H9 (cell line): ENCODE results near the gene RPGRIP1L. TPM values are rescaled to one million over a fixed set of nuclear protein-coding genes. Genes with fewer than 3 reads are reported as not detected.

Experiments used
- DNase-seq: peaks from one replicate; pipeline ENCODE4 v3.0.0-alpha.2; 2017
- H2AFZ ChIP-seq: one replicate; pipeline ENCODE4 v1.6.1; 2013; ENCODE audit warnings: mild to moderate bottlenecking, low read length, control low read depth, moderate library complexity
- H2AK5ac ChIP-seq: 2 replicates; pipeline ENCODE4 v1.6.1; 2013; ENCODE audit warnings: low read length, control low read depth, mixed read lengths; ENCODE audit not compliant: insufficient read length
- H2BK120ac ChIP-seq: one replicate; pipeline ENCODE4 v1.6.1; 2013; ENCODE audit warnings: low read depth, mild to moderate bottlenecking, low read length, control low read depth, inconsistent platforms; ENCODE audit not compliant: poor library complexity, severe bottlenecking
- H2BK12ac ChIP-seq: 2 replicates; pipeline ENCODE4 v1.6.1; 2013; ENCODE audit warnings: low read length, control low read depth, mixed read lengths, low read depth; ENCODE audit not compliant: insufficient read length
- H2BK15ac ChIP-seq: 2 replicates; pipeline ENCODE4 v1.6.1; 2013; ENCODE audit warnings: low read depth, low read length, control low read depth
- H2BK20ac ChIP-seq: one replicate; pipeline ENCODE4 v1.6.1; 2013; ENCODE audit warnings: low read depth, mild to moderate bottlenecking, low read length, control low read depth, inconsistent platforms; ENCODE audit not compliant: poor library complexity, severe bottlenecking
- H2BK5ac ChIP-seq: 2 replicates; pipeline ENCODE4 v1.6.1; 2013; ENCODE audit warnings: low read length, control low read depth, mixed read lengths; ENCODE audit not compliant: insufficient read length
- H3K14ac ChIP-seq: 2 replicates; pipeline ENCODE4 v1.6.1; 2013; ENCODE audit warnings: low read length, control low read depth; ENCODE audit not compliant: insufficient read depth
- H3K18ac ChIP-seq: 2 replicates; pipeline ENCODE4 v1.6.1; 2013; ENCODE audit warnings: low read depth, mild to moderate bottlenecking, mixed read lengths, low read length, control low read depth; ENCODE audit not compliant: insufficient read length
- H3K23ac ChIP-seq: 2 replicates; pipeline ENCODE4 v1.6.1; 2013; ENCODE audit warnings: low read length, control low read depth, mixed read lengths, low read depth; ENCODE audit not compliant: insufficient read length
- H3K23me2 ChIP-seq: 2 replicates; pipeline ENCODE4 v1.6.1; 2013; ENCODE audit warnings: low read depth, mild to moderate bottlenecking, mixed read lengths, low read length, control low read depth; ENCODE audit not compliant: insufficient read length, poor library complexity, severe bottlenecking
- H3K27ac ChIP-seq: 2 replicates; pipeline ENCODE4 v1.5.1; 2013; ENCODE audit warnings: low read length, control low read depth, mixed read lengths, low read depth; ENCODE audit not compliant: insufficient read length
- H3K27me3 ChIP-seq: 2 replicates; pipeline ENCODE4 v1.6.1; 2013; ENCODE audit warnings: low read length, control low read depth, inconsistent platforms; ENCODE audit not compliant: insufficient read depth
- H3K4ac ChIP-seq: 2 replicates; pipeline ENCODE4 v1.6.1; 2013; ENCODE audit warnings: low read depth, mild to moderate bottlenecking, control low read depth, inconsistent platforms, low read length, moderate library complexity
- H3K4me1 ChIP-seq: 2 replicates; pipeline ENCODE4 v1.6.1; 2013; ENCODE audit warnings: low read length, control low read depth, inconsistent platforms; ENCODE audit not compliant: insufficient read depth
- H3K4me2 ChIP-seq: 2 replicates; pipeline ENCODE4 v1.6.1; 2013; ENCODE audit warnings: low read length, control low read depth, mixed read lengths; ENCODE audit not compliant: insufficient read length, insufficient read depth
- H3K56ac ChIP-seq: 2 replicates; pipeline ENCODE4 v1.6.1; 2013; ENCODE audit warnings: low read depth, mild to moderate bottlenecking, mixed read lengths, low read length, control low read depth; ENCODE audit not compliant: insufficient read length
- H3K79me1 ChIP-seq: 2 replicates; pipeline ENCODE4 v1.6.1; 2013; ENCODE audit warnings: low read depth, mild to moderate bottlenecking, moderate library complexity, low read length, control low read depth, inconsistent platforms; ENCODE audit not compliant: insufficient read depth, poor library complexity, severe bottlenecking
- H3K79me2 ChIP-seq: 2 replicates; pipeline ENCODE4 v1.6.1; 2013; ENCODE audit warnings: low read length, control low read depth, inconsistent platforms; ENCODE audit not compliant: insufficient read depth
- H3K9ac ChIP-seq: 2 replicates; pipeline ENCODE4 v1.6.1; 2013; ENCODE audit warnings: low read length, control low read depth, mixed read lengths; ENCODE audit not compliant: insufficient read length; ENCODE audit errors: extremely low read depth
- H3K9me3 ChIP-seq: one replicate; pipeline ENCODE4 v1.6.1; 2013; ENCODE audit warnings: low read depth, low read length, inconsistent platforms; ENCODE audit not compliant: control insufficient read depth
- H3T11ph ChIP-seq: one replicate; pipeline ENCODE4 v1.6.1; 2013; ENCODE audit warnings: mild to moderate bottlenecking, low read length, control low read depth, inconsistent platforms
- H4K20me1 ChIP-seq: one replicate; pipeline ENCODE4 v1.6.1; 2013; ENCODE audit not compliant: control insufficient read depth, insufficient read length, insufficient read depth
- H4K5ac ChIP-seq: 2 replicates; pipeline ENCODE4 v1.6.1; 2013; ENCODE audit warnings: low read depth, mild to moderate bottlenecking, mixed read lengths, low read length, control low read depth; ENCODE audit not compliant: insufficient read length
- H4K8ac ChIP-seq: replicated peaks from 2 replicates; pipeline ENCODE4 v1.6.1; 2013; ENCODE audit warnings: low read length, control low read depth, mixed read lengths, low read depth; ENCODE audit not compliant: insufficient read length
- H4K91ac ChIP-seq: 2 replicates; pipeline ENCODE4 v1.6.1; 2013; ENCODE audit warnings: low read depth, mild to moderate bottlenecking, moderate library complexity, mixed read lengths, low read length, control low read depth; ENCODE audit not compliant: insufficient read length
- H3K27ac Mint-ChIP-seq, 3 experiments: 2 replicates in 2 of 3; 3 replicates in 1 of 3; pipeline ENCODE4 v1.8.0; 2020 to 2021; ENCODE audit warnings: mixed read lengths in 3 of 3, mild to moderate bottlenecking in 1 of 3, moderate library complexity in 1 of 3
- H3K27me3 Mint-ChIP-seq: 2 replicates; pipeline ENCODE4 v1.8.0; 2021; ENCODE audit warnings: low read depth, mild to moderate bottlenecking, moderate library complexity, mixed read lengths
- H3K36me3 Mint-ChIP-seq, 3 experiments: 2 replicates in 2 of 3; 3 replicates in 1 of 3; pipeline ENCODE4 v1.8.0; 2020 to 2021; ENCODE audit warnings: low read depth in 3 of 3, mixed read lengths in 3 of 3; ENCODE audit not compliant: insufficient read depth in 1 of 3
- H3K4me1 Mint-ChIP-seq, 2 experiments: 2 replicates each; pipeline ENCODE4 v1.8.0; 2020; ENCODE audit warnings: mixed read lengths in 2 of 2
- H3K4me3 Mint-ChIP-seq, 2 experiments: 2 replicates in 1 of 2; 3 replicates in 1 of 2; pipeline ENCODE4 v1.8.0; 2020 to 2021; ENCODE audit warnings: mild to moderate bottlenecking in 2 of 2, mixed read lengths in 2 of 2, moderate library complexity in 1 of 2
- H3K9me3 Mint-ChIP-seq, 2 experiments: 2 replicates in 1 of 2; 3 replicates in 1 of 2; pipeline ENCODE4 v1.8.0; 2020; ENCODE audit warnings: mild to moderate bottlenecking in 2 of 2, mixed read lengths in 2 of 2, moderate library complexity in 1 of 2
- WGBS: extraction: QIAGEN DNeasy Blood & Tissue Kit; methylation state at CpG from one replicate; pipeline ENCODE4 v1.1.7; 2013; ENCODE audit warnings: missing lambda C conversion rate, low lambda C conversion rate, mixed read lengths; ENCODE audit not compliant: insufficient read length; ENCODE audit errors: extremely low coverage; 5-methylcytosine and 5-hydroxymethylcytosine counted together
- total RNA-seq: library from RNA; stranded (reverse); gene quantifications from 2 replicates; pipeline ENCODE4 v1.2.1, GENCODE V29; 2021
- TF ChIP-seq, protein P1 (sequence below): fragments of 200-600 bp; sonication (generic); conservative IDR thresholded peaks from 3 replicates; pipeline ENCODE4 v1.8.0; 2021; ENCODE audit warnings: antibody characterized with exemption, mild to moderate bottlenecking

Gene RPGRIP1L
- total RNA-seq, 1 experiment from 2014 or later, result 11.7 TPM

DNA sequence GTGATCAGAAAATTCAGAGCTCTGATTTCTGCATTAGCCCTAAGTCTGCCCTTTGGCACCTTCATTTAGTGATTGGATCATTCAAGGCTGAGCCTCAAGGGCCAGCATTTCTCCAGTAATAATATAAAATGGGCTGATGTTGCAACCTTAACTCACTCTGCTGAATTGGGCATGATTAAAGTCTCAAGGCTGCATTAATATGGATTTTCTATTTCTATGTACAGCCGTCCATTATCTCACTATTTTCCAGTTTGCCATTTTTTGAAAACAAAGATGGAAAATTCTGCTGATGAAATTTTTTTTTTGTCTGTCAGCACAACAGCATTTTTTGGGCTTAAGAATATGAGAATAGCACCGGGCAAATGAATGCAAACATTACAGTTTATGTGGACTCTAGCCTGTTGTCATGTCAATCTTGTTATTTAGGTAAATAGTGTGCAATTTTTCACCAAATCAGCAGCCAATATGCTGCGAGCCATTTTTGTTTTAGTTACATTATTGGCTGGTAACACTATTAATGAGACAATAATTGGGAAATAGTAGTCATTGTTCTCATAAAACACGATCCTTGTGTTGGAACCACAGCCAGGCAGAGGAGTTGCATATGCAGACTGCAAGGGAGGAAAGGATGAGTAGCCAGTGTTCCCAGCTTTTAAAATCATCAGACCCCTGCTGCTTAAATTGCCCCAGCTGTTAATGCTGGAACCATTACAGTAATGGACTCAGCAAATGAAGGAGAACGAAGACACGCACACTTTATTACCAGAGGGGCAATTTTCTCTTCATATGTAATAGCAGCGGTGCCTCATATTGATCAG lies 10.8 kb upstream of the RPGRIP1L start:
- Histone ChIP-seq H2BK12ac (no peak overlapping the region), H3K56ac (no peak overlapping the region), H2BK120ac (no peak overlapping the region), H3K4ac (no peak overlapping the region), H2BK20ac (no peak overlapping the region), H3T11ph (no peak overlapping the region), H3K23me2 (no peaks in the 10 kb centered on the region), H2BK15ac (no peak overlapping the region; the same call in 1 of the 2 replicates), H4K8ac (no peak overlapping the region), H3K4me2 (no peak overlapping the region), H3K9me3 (no peaks in the 10 kb centered on the region), H3K18ac (no peak overlapping the region), H3K79me1 (no peaks in the 10 kb centered on the region), H4K91ac (no peak overlapping the region), H4K5ac (no peak overlapping the region), H3K23ac (no peak overlapping the region), H2AK5ac (no peak overlapping the region), H3K9ac (no peak overlapping the region), H3K14ac (no peak overlapping the region), H4K20me1 (no peaks in the 10 kb centered on the region), H3K79me2 (no peaks in the 10 kb centered on the region), H2BK5ac (no peak overlapping the region), H3K4me1 (peaks cover 3% of the 10 kb centered on the region; the same call in 1 of the 2 replicates), H3K27ac (no peak overlapping the region), H3K27me3 (no peaks in the 10 kb centered on the region), H2AFZ (no peak overlapping the region)
- Mint-ChIP-seq H3K36me3 (no peaks in the 10 kb centered on the region), H3K4me1 (peaks cover 10 to 11% of the 10 kb centered on the region in 2 experiments), H3K9me3 (no peaks in the 10 kb centered on the region), H3K27ac (no peak overlapping the region), H3K27me3 (no peaks in the 10 kb centered on the region), H3K4me3 (no peak overlapping the region)
- DNase-seq, result no peak
- TF ChIP-seq, protein P1, sequence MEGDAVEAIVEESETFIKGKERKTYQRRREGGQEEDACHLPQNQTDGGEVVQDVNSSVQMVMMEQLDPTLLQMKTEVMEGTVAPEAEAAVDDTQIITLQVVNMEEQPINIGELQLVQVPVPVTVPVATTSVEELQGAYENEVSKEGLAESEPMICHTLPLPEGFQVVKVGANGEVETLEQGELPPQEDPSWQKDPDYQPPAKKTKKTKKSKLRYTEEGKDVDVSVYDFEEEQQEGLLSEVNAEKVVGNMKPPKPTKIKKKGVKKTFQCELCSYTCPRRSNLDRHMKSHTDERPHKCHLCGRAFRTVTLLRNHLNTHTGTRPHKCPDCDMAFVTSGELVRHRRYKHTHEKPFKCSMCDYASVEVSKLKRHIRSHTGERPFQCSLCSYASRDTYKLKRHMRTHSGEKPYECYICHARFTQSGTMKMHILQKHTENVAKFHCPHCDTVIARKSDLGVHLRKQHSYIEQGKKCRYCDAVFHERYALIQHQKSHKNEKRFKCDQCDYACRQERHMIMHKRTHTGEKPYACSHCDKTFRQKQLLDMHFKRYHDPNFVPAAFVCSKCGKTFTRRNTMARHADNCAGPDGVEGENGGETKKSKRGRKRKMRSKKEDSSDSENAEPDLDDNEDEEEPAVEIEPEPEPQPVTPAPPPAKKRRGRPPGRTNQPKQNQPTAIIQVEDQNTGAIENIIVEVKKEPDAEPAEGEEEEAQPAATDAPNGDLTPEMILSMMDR, result no peak
- WGBS, result no CpG with 5 or more reads among the region's 7 CpGs
